Measurements from ENCODE around the gene ANKRD27.
"Not testable (repeated sequence)": the region's sequence is repeated elsewhere in the genome, so short reads cannot be mapped to it uniquely, and the experiment has no call there.

Gene ANKRD27

GRCh38 chr19:32603961-32604360 is 71.0 kb downstream of the ANKRD27 start:
- DNase-seq (ENCODE audit: low spot score), result no peak

DNA sequence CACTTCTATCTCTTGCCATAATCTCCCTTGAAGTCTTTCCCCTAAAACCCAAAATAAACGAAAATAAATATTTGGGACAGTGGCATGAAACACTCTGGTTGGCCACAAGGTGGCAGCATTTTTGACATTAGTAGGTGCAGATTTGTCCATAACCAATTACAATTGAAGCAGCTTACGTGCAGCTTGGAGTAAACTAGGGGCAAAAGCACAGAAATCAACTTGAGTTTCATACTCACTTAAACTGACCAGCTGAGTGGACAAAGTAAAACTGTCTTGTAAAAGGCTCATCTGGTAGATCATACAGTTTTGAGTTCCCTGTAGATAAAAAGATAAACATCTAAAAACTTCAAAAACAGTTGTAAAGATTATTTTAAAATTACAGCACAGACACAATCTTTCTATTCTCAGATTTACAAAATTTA is 75.2 kb downstream of the ANKRD27 start:
- peak; percentile 54 for DNase-seq (ENCODE audit: low spot score)

- no peak for DNase-seq (ENCODE audit: low spot score)
Observed at GRCh38 chr19:32599258-32599657, 75.7 kb downstream of the ANKRD27 start.

GRCh38 chr19:32598022-32598421 is 77.0 kb downstream of the ANKRD27 start:
- no peak for DNase-seq (ENCODE audit: low spot score)

GRCh38 chr19:32595491-32595890 is 79.5 kb downstream of the ANKRD27 start:
- DNase-seq (ENCODE audit: low spot score), result no peak

DNA sequence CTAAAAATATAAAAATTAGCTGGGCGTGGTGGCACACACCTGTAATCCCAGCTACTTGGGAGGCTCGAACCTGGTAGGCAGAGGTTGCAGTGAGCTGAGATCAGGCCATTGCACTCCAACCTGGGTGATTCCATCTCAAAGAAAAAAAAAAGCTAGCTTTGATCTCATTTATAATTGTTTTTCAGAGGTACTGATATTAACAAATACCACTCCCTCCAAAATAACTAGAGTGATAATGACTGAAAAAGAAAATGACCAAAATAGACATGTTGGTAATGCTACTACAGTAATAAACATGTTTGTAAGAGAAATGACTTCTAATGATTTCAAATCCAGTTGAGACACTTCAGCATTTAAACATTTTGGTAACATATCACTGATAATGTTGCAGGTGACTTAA is 81.0 kb downstream of the ANKRD27 start:
- no peak for DNase-seq (ENCODE audit: low spot score)

DNA sequence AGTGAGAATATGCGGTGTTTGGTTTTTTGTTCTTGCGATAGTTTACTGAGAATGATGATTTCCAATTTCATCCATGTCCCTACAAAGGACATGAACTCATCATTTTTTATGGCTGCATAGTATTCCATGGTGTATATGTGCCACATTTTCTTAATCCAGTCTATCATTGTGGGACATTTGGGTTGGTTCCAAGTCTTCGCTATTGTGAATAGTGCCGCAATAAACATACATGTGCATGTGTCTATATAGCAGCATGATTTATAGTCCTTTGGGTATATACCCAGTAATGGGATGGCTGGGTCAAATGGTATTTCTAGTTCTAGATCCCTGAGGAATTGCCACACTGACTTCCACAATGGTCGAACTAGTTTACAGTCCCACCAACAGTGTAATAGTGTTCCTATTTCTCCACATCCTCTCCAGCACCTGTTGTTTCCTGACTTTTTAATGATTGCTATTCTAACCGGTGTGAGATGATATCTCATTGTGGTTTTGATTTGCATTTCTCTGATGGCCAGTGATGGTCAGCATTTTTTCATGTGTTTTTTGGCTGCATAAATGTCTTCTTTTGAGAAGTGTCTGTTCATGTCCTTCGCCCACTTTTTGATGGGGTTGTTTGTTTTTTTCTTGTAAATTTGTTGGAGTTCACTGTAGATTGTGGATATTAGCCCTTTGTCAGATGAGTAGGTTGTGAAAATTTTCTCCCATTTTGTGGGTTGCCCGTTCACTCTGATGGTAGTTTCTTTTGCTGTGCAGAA is 87.1 kb downstream of the ANKRD27 start:
- not testable (repeated sequence) for DNase-seq (ENCODE audit: low spot score)

DNA sequence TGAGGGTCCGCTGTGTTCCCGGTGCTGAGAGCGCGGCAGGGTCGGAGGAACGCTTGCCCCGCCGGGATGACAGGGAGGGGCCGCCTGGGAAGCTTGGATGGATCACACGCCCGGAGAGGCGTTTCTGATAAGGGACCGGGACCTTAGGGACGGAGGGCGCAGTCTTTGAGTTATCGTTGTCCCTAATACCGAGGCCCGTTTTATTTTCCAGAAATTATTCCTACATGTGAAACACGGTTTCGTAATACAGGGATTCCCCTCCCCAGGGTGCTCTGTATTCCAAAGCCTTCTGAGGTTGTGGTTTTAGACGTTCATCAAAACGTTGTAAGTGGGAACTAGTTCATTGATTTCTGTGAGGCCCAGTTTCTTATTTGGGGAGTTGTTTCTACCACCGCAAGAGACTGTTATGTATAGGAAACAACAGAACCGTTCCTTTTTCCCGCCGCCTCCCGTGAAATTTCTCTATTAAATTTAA is 93.2 kb downstream of the ANKRD27 start:
- no peak for DNase-seq (ENCODE audit: low spot score)

GRCh38 chr19:32580901-32581704 is 93.9 kb downstream of the ANKRD27 start, which contains the start of gene PDCD5:
TSS of gene PDCD5 (plus strand) at chr19:32581190. CDS start at chr19:32581262, 72 bp downstream.
- DNase-seq (ENCODE audit: low spot score), result peak; percentile 97

GRCh38 chr19:32580353-32580900 is 94.6 kb downstream of the ANKRD27 start:
- no peak for DNase-seq (ENCODE audit: low spot score)

DNA sequence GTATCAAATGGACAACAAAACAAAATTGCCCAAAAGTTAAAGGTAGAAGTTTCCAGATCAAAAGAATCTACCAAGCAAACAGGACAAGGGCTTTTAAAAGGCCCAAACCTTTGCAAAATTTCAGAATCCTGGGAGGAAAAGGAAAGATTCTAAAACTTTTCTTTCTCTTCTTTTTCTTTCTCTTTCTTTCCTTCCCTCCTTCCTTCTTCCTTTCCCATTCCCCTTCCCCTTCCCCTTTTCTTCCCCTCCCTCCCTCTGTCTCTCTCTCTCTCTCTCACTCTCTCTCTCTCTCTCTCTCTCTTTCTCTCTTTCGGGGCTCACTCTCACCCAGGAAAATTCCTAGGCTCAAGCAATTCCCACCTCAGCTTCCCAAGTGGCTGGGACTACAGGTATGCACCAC is 98.2 kb downstream of the ANKRD27 start:
- no peak for DNase-seq (ENCODE audit: low spot score)

DNA sequence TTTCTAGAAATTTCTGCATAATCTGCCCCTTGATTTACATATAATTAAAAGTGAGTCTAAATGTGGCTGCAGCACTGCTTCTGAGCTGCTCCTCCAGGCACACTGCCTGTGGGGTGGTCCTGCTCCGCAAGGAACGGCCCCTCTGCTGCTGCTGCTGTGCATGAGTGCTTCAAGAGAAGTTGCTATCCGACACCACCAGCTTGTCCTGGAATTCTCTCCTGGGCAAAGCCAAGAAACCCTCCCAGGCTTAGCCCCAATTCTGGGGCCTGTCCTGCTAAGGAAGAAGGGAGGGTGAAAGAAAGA is 101.5 kb downstream of the ANKRD27 start:
- DNase-seq (ENCODE audit: low spot score), result no peak

- DNase-seq (ENCODE audit: low spot score), result not testable (repeated sequence)
Observed at GRCh38 chr19:32572700-32573491, 102.1 kb downstream of the ANKRD27 start.

DNA sequence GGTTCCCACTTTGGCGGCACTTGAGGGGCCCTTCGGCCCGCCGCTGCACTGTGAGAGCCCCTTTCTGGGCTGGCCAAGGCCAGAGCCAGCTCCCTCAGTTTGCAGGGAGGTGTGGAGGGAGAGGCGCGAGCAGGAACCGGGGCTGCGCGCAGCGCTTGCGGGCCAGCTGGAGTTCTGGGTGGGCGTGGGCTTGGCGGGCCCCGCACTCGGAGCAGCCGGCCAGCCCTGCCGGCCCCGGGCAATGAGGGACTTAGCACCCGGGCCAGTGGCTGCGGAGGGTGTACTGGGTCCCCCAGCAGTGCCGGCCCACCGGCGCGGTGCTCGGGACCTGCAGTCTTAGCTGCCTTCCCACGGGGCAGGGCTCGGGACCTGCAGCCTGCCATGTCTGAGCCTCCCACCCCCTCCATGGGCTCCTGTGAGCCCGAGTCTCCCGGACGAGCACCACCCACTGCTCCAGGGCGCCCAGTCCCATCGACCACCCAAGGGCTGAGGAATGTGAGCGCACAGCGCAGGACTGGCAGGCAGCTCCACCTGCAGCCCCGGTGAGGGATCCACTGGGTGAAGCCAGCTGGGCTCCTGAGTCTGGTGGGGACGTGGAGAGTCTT is 103.4 kb downstream of the ANKRD27 start:
- DNase-seq (ENCODE audit: low spot score), result not testable (repeated sequence)

DNA sequence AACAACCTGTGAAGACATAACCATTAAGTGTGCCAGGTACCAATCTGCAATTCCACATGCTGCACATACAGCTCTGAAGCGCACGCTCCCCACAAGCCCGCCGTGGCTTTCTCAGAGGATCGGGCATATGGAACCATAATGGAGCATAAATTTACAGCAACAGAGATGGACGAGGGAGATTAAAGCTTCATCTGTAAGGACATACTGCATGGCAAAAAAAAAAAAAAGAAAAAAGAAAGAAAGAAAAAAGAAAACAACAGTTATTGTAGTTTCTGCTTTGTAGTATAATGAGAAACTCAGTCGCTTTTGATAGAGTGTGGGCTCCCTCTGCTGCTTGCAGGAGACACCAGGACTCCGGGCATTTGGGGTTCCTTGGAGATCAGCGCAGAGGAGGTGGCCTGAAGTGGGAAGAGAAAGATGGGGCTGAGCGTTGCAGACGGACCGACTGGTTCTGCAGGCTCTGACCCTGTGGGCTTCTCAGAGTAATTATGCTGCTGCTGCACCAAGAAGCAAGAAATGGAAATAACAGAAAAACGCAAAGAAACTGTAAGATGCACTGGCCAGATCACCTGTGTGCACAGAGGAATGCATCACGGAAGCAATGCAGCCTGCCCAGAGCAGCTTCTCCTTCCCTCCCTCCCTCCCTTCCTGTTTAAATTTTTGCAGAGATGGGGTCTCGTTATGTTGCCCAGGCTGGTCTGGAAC is 104.7 kb downstream of the ANKRD27 start:
- DNase-seq (ENCODE audit: low spot score), result peak; percentile 23

- no peak for DNase-seq (ENCODE audit: low spot score)
Observed at GRCh38 chr19:32567486-32567885, 107.5 kb downstream of the ANKRD27 start.

GRCh38 chr19:32566246-32566830 is 108.6 kb downstream of the ANKRD27 start:
- no peak for DNase-seq (ENCODE audit: low spot score)

- no peak for DNase-seq (ENCODE audit: low spot score)
Observed at GRCh38 chr19:32563761-32564160, 111.2 kb downstream of the ANKRD27 start.

DNA sequence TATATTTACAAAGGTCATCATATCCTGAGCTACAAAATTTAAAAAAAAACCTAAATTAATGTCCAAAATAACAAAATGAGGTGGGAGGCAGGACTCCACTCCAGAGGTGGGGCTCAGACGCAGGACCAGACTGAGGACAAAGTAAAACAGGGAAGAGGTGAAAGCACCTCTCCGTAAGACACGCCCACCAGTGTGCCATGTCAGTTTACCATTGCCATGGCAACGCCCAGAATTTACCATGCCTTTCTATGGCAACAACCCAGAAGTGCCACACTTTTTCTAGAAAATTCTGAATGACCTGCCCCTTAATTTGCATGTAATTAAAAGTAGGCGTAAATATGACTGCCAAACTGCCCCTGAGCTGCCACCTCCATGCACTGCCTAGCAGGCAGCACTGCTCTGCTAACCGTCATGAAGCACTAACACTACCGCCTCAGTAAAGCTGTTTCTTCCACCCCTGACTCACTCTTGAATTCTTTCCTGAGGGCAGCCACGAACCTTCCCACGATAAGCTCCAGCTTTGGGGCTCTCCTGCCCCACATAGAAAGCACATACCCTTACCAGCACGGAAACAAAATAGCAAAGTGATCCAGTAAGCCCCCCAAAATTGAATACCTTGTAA is 116.3 kb downstream of the ANKRD27 start:
- no peak for DNase-seq (ENCODE audit: low spot score)

DNA sequence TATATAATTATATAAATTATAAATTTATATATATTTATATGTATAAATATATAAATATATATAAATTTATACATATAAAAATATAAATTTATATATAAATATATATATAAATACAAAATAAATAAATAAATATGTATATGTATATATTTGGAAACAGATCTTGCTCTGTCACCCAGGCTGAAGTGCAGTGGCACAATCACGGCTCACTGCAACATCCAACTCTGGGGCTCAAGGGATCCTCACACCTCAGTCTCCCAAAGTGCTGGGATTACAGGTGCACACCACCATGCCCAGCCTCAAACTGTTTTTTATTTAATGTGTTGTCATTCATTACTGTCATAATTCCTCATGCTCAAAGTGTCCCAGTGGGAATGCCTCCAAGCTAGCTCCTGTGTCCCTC is 119.2 kb downstream of the ANKRD27 start:
- no peak for DNase-seq (ENCODE audit: low spot score)

All from COLO829 (cell line).